Stimulated activated CD8-positive, alpha-beta memory T cell treated with anti-CD3 and anti-CD28 coated beads, Interleukin-12 subunit alpha, Interleukin-12 subunit beta, amount 100 ng/mL, for 24 hours (primary cell): ENCODE measurements around the gene EXD3.

Source experiments
- DNase-seq: peaks from one replicate; pipeline ENCODE4 v3.0.0-alpha.2; 2020; ENCODE audit errors: extremely low read depth

Gene EXD3

DNA sequence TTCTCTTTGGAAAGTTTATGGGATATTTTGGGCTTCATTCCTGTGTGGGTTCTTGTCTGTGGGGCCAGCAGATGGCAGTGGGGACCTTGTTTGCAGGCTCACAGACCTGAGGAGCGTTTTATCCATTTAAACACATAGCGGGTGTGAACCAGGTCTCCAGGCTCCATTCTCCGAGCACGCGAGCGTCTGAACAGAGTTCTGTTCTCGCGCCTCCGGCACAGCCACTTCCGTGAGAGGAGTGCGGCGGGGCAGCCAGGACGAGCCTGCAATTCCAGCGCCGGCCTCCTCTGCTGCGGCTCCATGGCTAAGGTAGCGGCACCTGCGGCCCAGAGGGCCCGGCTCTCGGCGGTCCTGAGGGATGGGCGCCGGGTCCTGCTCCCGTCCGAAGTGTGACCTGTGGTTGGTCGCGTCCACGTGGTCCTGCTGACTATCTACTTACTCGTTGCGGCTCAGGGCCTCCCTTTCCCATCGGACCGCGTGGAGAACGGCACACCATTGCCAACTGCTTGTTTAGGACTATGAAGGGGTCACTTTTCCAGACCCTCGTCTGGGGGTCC lies 128.2 kb downstream of the EXD3 start:
- no peak for DNase-seq

DNA sequence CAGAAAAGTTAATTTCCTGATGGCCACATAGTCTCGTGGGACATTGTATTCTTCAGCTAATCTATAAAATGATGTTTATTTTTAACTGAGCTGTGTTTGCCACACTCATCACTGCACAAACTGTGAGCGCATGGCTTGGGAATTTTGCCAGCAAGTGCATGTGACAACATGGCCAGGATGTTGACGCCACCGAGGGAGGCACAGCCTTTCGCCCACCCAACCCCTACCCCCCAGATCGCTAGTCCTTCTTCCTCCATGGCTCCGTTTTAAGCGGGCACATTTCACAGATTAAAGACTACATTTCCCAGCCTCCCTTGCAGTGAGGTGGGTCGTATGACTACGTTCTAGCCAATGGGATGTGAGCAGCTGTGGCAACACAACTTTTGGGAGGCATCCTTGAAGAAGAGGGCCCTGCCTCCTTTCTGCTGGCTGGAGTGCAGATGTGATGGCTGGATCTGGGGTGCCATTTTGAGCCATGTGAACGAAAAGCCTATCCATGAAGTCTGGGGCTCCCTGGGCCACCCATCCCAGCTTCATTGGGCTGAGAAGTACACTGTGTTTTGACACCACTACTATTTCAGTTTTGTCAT lies 128.8 kb downstream of the EXD3 start:
- DNase-seq, result no peak

DNA sequence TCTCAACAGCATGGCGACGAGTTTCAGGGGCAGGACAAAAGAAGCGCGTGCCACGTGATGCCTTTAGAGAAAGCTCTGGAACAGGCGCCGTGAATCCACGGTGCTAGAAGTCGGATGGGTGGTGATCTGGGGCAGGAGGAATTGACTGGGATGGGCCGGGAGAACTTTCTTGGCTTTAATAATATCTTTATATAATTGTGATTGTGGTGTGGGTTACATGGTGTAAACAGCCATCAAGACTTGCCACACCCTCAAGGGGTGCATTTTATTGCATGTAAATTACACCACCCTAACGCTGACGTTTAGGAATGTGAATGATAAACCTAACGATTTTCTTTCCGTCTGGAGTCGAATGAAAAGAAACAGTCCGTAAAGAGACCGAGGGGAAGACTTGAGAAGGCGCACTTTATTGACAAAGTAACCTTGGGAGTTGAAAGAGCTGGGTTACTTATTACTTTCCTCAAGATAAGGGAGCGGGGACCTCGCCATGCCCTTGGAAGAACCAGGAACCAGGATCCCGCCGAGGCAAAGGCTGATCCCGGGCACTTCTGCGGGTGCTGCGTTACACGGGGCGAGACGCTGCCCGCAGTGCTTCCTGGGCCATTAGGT lies 129.4 kb downstream of the EXD3 start:
- DNase-seq, result no peak

DNA sequence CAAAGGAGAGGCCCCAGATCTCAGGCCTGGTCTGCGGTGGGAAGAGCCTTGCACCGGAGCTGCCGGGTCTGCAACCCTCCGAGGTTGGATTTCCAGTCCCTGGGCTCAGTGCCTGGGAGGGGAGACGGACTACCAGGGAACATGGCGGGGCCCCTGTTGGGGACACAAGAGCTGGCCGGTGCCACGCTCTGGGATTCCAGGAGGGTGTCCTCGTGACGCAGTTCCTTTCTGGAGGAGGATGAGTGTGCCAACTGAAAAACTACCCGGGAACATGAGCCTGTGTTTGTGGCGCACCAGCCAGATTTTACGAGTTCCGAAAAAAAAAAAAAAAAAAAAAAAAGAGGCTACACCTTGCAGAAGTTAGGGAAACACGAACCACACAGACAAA lies 129.9 kb downstream of the EXD3 start:
- no peak for DNase-seq

DNA sequence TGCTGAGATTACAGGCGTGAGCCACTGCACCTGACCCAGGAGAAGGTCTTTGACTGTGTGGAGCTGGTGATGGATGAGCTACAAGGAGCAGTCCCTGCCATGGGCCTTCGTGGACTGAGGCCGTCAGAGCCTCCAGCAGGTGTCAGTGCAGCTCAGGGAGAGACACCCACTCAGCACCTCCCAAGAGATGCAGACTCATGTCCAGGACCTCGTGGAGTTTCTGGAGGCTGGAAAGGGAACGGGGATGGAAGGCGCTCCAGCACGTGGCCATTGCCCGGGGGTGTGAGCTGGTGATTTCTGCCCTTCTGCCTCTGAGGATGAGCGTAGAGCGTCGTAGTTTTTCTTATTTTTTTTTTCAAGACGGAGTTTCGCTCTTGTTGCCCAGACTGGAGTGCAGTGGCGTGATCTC lies 136.0 kb downstream of the EXD3 start:
- DNase-seq, result no peak

DNA sequence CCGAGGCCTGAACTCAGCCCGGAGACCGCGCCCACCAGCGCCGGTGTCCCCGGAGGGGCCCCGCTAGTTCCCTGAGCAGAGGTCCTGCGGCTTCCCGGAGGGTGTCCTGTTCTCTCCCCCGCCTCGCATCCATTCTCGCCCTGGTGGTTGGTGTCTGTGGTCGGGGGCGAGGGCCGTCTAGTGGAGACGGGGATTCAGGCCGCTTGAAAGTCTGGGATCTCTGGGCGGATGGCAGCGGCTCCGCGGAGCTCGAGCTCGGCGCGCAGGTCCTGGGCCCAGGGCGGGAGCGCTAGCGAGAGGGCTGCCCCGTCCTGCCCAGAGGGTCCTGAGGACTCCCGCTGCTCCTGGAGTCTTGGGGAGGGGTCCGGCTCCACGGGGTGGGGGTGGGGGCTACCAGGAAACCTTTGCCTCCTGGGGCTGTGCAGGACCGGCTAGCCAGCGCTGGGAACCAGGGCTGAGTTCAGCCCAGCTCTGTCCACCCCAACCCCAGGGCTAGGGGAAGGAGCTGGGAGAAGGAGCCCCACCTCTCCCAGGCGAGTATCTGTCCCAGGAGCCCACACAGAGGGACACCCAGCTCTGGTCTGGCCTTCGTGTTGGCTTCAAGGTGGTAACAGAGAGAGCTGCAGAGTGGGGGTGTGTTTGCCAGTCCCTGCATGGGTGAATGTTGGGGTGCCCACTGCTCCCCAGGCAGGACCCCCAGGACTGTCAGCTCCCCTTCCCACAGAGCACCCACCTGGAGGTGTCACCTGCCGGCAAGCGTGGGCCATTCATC lies 141.4 kb downstream of the EXD3 start:
- no peak for DNase-seq

DNA sequence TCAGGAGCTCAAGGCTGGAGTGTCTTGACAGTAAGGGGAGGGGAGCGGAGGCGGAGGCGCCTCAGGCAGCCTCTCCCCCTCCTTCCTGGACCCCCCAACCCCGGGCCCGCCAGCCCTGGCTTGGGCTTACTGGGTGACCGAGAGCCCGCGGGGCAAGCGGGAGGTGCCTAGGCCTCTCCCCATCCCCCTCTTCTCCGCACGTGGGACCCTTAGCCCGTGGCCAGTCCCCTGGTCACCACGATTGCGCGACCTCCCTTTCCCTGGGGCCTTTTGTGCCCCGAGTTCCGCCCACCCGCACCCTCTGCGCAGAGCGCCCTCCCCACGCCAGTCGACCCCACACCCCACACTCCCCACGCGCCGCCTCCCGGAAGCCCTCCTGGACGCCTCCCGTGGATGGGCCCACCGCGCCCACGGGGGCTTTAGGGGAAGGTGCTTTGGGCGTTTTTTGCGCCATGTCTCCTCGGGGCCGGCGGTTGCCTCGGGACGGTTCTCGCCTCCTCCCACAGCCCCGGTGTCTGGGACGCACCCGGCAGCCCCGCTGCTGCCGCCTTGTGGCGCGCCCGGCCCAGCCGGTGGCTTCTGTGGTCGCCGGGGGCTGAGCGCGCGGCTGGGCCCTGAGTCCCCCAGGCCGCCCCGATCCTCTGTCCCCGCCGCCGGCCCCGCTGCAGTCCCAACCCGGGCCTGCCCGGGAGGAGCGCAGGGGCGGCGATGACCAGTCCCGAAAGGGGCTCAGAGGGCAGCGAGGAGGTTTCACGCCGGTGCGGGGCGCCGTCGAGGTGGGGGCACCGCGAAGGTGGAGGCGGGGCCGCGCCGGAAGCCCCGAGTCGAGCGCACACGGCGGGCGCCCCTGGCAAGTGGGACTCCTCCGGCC lies 142.3 kb downstream of the EXD3 start:
- no peak for DNase-seq

DNA sequence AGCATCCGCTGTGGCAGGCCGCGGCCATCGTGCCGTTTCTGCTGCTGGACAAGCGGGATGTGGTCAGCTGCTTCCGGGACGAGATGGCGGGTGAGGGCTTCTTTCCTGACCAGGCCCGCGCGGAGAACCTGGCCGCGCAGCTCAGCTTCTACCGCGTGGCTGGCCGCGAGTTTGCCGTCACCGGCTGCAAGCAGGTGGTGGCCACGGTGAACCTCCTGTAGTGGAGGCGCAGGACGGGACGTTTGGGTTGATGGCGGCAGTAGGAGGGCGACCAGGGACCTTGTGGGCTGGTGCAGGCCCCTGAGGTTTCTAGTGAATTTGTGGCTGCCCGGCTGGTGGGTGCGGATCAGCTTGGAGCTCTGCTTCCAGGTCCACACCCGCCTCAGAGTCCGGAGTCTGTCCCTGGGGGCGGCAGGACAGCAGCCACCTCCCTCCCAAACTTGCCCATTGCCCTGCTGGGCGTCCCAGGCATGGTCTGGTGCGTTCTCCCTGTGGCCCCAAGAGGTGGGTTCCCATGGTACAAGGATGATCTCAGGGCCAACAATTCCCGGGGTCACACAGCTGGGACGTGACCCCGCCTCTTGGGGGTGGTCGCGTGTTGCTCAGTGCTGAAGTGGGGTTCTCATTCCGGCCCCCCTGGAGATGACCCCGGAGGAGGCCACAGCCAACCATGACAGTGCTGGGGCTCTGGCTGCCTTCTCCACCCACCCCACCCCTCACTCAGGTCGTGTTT lies 143.1 kb downstream of the EXD3 start:
- DNase-seq, result no peak

DNA sequence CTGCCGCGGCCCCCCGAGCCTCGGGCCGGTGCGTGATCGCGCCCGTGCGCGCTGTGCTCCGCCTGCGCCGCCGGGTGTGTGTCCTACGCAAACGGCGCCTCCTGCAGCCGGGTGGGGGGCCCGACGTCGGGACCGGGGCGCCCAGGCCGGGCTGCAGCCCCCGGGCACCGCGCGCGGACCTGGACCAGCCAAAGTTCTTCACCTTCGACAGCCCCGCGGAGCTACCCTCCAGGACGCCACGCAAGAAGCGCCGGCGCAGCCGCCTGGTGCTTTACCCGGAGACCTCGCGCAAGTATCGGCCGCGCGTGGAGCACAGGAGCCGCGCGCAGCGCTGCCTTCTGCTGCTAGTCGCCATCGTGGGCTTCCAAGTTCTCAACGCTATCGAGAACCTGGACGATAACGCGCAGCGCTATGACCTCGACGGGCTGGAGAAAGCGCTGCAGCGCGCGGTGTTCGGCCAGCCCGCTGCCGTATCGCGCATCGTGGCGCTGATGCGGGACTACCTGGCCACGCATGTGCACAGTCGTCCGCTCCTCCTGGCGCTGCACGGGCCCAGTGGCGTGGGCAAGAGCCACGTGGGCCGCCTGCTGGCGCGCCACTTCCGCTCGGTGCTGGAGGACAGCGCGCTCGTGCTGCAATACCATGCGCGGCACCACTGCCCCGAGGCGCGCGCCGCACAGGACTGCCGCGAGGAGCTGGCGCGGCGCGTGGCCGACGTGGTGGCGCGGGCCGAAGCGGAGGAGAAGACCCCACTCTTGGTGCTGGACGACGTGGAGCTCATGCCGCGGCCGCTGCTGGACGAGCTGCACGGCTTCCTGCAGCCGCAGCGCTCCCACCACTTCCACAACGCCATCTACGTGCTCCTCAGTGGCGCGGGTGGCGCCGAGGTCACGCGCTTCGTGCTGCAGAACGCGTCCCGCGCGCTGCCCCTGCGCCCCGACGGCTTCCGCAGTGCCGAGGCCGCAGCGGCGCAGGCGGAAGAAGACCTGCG lies 143.9 kb downstream of the EXD3 start:
- DNase-seq, result no peak

DNA sequence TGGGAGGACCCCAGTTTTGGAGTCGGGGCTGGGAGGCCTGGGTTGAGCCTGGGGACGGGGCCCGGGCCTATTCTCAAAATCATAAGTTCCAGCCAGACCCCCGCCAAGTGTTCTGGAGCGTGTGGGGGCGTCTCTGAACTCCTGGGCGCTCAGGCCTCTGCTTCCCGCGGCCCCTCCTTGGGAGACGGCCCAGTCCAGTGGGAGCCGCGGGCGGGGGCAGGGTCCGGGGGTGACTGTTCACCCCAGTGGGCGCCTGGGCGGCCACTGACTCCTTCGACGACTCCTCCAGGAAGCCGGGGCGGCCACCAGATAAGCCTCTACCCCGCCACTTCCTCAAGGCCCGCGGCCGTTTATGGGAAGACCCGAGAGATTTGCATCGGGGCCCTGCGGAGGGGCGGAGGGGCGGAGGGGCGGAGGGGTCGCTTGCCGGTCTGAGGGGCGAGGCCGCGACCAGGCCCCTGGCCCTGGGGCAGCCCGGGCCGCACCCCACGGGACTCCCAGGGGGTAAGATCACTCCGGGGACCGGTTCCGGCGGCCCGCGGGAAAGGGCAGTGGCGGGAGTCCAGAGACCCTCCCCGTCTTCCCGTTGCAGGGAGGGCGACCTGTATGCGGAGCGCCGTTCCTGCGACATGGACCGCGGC lies 144.8 kb downstream of the EXD3 start:
- DNase-seq, result no peak

DNA sequence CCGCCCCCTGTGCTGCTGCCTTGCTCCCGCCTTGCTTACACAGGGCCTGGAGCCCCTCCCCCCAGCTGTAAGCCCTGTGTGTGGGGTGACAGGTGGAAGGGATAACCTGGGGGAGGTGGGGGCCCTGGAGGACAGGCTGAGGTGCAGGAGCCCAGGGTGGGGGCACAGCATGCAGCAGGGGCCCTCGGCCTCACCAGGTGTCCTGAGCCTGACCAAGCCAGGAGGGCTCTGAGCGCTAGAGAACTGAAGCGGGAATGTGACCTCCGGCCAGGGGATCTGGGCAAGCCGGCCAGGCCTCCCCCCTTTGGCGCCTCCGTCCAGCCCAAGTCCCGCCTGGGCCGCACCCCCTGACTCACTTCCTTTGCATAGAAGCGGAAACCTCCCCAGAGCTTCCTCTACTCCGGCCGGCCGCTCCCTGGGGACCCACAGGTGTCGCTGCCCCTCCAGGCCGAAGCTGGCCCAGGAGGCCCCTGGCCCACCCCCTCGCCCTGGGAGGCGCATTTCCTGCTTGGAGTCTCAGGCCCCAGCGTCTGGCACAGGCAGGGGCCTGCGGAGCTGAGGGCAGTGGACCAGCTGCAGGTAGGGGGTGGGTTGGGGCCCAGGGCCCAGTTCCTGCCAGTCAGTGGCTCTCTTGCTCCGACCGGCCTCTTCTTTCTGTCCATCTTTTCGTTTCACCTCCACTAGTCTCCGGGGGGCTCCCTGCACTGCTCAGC lies 145.5 kb downstream of the EXD3 start, which contains the start of gene TOR4A:
TOR4A (plus strand) TSS at position 398 of the 713 bp plus-strand sequence. CDS start 964 bp downstream, outside the sequence.
- no peak for DNase-seq

DNA sequence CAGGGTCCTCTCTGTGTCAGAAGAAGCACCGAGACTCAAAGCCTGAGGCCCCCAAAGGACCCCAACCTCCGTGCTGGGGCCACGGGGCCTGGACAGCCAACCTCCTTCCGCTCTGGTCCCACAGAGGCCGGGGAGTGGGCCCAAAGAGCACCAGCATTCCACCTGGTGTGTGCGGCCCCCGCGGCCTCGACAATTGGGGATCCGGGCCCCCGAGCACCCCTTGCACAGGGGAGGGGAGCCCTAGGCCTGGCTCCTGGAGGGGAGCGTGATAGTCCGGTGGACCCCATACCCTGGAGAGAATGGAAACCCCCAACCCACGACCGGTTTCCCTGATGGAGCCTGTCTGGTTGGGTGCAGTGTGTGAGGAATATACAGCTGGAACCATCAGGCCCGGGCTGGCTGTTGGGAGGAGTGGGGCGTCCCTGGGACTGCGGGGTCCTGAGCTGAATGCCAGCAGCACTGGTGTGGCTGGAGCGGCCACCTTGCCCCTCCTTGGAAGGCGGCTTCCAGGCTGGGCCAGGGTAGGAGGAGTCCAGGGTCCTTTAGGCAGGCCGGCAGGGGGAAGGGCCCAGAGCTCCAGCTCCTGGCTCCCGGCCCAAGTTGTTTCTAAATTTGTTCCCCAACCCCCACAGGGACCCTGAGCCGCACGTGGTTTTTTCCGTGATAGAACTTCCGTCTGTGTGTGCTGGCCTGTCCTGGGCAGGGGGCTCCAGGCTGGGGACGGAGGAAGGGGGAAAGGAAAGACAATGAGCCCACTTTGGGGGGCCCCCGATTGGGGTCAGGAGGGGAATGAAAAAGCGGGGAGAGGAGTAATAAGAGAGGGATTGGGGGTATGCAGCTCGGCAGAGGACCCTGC lies 146.3 kb downstream of the EXD3 start:
- DNase-seq, result no peak

DNA sequence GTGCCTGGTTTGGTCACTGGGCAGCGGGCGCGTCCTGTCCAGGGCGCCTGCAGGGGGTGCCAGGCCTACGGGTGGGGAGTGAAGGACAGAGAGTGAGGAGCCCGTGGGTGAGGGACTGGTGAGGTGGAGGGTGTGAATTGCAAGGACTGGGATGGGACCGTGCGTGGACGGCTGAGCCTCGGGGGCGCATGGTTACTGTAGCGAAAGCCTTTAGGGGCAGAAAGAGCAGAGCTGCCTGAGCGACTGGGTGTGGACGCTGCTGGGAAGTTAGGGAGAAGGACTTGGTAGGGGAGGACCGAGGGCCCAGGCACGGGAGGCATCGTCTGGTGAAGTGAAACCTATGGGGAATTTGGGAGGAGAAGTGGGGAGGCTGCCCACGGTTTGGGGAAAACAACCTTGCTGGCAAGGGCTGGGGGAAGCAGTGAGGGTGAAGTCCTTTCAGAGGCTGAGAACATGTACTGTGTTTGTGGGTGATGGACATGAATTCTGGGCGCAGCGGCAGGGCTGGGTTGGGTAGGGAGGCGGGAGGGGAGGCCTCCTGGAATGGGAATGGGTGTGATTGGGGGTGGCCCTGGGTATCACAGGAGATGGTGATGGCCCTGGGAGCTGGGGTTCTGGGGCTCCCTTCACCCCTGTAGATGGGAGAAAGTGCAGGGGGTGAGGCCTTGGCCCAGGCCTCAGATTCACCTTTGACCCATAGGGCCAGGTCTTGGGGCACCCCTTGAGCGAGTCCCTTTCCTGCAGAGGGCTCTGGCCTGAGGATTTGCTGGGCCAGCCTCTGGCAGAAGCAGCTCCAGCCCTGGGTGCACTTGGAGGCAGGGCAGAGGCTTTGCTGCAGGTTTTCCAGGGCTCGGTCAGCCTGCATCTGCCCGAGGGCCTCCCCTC lies 147.1 kb downstream of the EXD3 start:
- no peak for DNase-seq

DNA sequence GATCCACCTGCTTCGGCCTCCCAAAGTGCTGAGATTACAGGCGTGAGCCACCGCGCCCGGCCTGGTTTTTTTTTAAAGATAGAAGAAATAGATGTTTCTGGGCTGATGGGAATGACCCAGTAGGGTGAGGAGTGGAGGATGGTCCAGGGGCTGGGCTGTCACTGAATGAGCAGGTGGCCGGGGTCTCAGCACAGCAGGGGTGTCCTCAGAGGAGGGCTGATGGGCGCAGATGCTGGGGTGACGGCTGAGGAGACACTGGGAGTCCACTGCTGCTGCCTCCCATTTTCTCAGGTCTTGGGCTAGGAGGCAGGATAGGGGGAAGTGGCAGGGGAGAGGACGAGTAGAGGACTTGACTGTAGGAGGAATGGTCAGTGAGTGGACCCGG lies 147.8 kb downstream of the EXD3 start:
- no peak for DNase-seq

DNA sequence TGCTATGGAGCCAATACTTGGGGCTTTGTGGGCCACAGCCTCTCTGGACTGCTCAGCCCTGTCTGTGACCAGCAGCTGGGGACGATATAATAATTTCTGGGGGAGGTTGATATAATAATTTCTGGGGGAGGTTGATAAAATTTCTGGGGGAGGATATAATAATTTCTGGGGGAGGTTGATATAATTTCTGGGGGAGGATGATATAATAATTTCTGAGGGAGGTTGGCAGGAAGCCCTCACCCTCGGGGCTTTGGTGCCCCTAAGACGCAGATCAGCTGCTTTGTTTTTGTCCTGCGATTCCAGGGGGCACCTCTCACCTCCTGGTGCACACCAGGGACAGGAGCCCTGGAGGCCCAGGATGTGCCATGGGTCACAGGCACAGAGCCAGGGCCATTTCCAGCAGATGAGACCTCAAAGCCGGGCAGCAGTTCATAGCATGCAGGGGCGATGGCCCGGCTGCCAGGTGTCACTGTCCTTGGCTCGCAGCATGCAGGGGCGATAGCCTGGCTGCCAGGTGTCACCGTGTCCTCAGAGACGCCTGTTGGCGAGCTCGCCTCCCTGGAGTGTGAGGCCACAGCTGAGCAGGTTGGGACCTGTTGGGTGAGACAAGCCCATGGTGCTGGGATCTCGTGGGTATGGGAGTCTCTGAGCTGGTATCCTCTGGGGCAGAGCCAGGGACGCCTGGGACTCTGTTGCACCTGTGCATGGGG lies 149.2 kb downstream of the EXD3 start:
- DNase-seq, result no peak

DNA sequence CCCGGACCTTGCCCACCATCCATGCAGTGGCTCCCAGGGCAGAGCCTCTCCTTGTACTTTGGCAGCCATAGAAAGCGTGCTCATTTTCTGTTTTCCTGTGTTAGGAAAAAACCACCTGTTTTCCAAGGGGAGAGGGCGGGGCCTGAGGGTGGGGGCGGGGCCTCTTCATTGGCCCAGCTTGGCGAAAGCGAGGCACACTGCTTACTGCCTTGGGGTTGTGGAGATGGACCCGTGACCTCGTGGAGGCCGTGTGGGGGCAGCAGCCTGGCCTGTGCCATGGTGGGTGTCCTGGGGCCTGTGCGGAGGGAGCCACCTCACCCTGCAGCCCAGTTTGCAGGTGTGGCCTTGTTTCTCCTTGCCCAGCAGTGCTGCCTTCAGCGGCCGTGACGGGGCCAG lies 149.9 kb downstream of the EXD3 start:
- DNase-seq, result no peak
